HG02642 (cell line): ENCODE data around the gene SIGLEC6.

Experiments
- ATAC-seq: cut with Tn5 transposase; IDR thresholded peaks from one replicate; pipeline ENCODE4 v1.9.1; 2021; ENCODE audit warnings: mild to moderate bottlenecking; ENCODE audit not compliant: unreplicated experiment, poor library complexity

Gene SIGLEC6

DNA sequence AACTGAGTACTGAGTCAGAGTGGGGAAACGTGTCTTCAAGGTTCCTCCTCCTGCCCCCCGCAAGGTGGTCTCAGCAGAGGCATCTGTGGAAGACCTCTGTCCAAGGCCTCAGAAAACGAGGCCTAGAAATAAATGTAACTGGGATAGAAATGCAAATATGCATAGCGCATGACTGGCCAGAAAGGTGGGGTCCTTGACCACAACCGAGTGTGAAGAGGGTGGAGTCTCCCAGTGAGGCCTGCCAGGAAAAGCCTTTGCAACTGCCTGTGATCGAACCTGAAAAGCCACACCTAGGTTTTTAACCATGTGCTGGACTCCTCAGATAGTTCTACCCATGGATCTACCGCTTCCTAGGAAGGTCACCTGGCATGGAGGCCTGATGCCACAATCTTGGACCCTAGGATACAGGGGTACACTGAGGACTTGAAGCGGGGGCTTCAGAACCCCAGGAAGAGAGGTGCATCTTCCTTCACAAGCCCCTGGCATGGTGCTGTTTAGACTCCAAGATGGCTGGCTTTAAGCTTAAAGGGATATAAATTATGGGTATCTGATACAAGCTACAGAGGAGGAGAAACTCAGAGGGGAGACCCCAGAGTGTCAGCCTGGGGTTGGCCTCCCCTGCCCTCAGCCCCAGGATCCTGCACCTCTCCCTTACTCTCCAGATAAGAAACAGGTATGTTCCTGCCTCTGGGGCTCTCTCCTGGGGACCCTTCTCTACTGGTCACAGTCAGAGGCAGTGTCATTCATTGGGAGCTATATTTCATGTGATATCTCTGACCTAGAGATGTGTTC is 18.3 kb upstream of the SIGLEC6 start:
- no peak for ATAC-seq

DNA sequence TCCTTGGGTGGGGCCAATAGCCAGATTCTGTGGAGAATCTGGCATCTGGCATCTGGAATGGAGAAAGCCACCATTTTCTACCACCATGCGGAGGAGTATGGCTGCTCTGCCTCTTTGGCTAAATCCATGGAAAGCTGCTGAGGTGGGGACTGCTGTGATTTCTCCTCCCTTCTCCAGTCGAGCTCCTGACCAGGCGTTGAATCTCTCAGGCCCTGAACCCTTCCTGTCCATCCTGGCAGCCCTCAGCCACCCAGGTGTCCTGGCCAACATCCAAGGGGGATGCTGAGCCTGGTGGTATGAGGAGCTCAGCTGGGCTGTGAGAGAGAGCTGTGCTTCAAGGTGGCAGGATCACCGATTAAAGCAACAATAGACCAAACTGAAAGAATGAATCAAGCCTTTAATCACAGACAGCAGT is 17.4 kb upstream of the SIGLEC6 start:
- ATAC-seq = no peak

DNA sequence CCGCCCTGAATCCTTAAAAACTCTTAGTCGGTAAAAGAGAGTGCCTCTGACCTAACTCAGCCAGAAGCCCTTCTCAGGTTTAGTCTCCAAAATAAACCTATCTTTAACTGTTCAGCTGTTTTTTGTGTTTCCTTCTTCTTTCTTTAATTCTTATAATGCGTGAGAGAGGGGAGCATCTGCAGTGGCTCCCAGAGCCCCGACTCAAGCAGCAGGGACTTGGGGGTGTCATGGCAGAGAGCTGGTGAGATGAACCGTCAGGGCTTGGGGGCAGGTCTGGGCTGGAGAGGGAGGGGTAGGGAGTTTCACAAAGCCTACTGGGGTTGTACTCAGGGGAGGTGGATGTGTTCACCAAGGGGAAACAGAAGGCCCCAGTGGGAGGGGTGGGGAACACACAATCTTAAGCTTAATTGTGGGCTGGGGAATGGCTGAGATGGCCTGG is 16.8 kb upstream of the SIGLEC6 start:
- ATAC-seq = no peak

DNA sequence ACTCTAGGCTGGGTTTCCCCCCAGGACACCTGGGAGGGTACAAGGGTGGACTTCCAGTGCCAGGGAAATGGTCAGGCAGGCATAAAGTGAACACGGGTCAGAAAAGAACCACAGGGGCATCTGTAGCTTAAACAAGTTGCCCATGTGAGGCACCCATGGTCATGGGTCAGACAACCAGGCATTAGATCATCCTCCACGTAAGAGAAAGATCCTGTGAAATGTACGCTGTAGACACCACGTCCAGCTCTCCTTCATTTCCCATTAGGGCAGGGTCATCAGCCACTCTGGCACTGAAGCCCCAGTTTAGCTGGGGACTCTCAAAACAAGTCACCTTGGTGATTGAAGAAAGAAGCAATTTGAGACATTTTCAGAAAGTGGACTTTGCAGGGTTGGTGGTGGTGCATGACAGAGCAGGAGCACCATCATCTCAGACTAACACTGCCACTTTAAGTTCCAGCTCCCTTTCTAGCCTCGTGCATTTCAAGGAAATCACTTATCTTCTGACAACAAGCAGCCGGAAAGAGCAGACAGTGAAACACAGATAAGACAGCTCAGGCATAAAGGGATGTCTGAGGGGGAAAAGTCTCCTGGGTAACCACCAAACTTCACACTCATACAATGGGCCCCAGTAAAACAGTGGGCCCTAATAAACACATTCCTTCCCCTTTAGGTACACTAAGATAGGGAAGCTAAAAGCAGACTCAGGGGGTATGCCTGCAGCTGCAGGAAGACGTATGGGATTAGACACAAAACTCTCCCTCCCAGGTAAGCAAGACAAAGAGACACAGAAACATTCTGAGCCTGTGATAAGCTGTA is 16.1 kb upstream of the SIGLEC6 start:
- ATAC-seq = no peak

DNA sequence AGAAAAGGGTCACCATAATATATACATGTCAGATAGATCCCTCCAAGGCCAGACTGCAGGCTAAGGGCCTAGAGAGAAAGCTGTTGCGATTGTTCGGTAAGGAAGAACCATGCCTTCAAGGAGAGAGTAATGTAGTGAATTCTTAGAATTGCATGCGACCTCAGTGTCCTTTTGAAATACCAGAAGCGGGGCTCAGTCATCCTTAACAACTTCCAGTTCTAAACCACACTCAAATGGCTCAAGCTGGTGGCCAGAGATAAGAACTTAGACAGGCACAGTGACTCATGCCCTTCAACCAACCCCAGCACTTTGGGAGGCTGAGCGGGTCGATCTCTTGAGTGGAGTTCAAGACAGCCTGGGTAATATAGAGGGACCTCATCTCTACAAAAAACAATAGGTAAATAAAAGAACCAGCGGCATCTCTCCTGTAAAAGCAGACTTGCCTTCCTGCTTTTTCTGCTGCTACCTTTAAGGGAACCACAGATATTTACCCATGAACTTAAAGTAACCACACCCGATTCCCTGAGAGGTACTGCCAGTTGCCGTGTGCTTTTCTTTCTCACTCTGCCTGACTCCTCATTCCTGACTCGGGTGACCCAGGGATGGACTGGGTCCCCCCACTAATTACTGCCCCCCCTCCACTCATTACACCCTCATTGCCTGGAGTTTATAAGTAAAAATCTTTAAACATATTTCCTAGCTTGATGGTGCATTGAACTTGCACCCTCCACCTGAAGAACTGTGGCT is 15.4 kb upstream of the SIGLEC6 start:
- ATAC-seq = no peak

DNA sequence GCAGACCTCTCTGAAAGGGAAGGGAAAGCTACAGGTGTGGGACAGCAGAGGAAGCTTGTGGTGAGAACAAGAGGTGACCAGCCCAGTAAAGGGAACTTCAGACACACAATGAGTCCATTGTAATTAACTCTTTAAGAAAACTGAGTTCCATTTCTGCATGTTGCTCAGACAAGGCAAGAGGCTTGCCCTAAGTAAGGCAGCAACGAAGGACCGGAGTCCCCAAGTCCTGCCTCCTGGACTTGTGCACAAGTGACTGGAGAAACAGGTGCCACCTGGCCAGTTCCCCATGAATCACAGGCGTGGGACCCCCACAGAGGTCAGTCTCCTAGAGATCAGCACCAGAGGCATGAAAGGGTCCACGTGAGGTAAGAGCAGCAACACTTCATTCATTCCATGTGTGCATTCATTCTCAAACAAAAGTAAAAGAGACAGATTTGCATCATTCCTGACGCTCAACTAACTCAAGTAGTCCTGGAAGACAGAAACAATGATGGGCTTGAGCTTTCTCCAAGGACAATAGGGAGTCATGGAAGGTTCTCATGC is 14.7 kb upstream of the SIGLEC6 start:
- no peak for ATAC-seq

DNA sequence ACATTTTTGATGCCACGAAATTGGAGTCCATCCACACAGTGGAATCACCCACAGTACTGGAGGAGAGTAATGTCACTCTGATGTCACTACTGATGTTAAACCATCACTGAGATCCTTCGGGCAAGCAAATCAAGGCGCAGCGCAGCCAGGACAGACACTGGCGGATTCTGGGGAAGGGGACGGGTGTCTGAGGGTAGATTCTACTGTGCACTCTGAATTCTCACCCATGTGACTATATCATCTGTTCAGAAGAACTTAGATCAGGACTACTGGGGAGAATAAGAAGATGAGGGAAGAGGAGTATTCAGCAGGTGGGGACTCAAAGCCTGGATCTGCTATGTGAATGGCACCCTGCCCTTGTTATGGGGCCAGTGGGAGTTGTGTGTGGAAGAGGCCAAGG is 12.6 kb upstream of the SIGLEC6 start:
- ATAC-seq = no peak

DNA sequence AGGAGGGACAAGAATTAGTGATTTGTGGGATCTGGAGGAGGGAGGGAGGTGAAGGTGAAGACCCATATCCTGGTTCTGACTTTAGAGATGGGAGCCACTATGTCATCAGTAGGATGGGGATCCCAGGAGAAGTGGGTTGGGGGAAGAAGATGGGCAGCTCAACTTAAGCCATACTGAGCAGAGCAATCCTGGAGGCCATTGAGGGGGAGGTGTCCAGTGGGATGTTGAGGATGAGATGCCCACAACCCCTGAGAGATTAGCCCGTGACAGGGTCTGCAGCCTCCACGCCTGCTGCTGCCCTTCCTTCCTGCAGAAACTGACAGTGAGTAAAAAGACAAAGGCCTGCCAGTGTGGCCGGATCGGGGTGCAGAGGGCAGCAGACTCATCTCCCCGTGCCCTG is 11.2 kb upstream of the SIGLEC6 start:
- ATAC-seq = no peak

DNA sequence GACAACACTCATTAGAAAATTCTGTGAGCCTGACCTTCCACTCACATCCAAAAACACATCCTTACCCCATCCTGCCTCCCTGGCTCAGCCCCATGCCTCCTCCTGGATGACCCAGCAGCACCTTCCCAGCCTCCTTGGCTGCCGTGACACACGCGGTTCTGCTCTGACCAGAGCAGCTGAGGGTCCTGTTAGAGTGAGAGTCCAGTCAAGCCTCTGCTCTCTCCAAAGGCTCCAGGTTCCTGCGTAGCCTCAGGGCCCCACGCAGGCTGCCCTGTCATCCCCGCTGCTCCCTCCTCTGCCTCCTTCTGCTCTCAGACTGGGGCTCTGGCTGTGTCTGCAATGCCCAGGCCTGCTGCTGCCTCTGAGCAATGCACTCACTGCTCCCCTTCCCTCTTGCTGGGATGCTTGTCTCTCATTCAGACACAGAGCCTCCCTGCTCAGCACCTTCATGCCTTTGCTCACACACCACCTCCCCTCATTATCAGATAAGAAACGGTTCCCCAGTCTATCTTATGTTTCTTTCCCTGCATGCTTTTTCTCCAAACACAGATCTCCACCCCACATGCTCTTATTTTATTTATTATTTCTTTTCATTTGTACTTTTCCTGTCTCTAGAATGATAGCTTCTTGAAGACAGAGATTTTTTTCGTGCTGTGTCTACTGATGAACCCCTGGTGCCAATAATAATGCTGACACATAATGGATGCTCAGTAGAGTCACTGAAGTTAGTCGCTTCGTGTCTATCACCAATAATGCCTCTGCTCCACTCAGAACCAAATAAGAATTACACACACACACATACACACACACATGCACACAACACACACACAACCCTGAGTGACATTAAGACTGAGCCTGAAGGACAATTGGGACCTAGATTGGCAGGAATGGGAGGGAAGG is 10.2 kb upstream of the SIGLEC6 start:
- no peak for ATAC-seq

DNA sequence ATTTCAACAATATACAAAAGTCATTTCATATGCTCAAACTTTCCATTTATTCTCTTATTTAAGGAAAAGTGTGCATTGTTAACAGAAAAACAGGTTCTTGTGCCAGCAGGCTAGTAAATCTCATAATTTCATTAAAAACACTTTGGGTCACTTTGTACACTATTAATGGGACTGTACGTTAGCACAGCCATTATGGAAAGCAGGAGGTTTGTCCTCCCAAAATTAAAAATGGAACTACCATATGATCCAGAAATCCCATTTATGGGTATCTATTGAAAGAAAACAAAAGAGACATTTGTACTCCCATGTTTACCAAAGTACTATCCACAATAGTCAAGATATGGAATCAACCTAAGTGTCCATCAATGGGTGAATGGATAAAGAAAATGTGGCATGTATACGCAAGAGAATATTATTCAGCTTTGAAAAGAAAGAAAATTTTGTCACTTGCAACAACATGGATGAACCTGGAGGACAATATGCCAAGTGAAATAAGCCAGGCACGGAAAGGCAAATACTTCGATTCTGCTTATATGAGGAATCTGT is 8.4 kb upstream of the SIGLEC6 start:
- ATAC-seq = no peak

DNA sequence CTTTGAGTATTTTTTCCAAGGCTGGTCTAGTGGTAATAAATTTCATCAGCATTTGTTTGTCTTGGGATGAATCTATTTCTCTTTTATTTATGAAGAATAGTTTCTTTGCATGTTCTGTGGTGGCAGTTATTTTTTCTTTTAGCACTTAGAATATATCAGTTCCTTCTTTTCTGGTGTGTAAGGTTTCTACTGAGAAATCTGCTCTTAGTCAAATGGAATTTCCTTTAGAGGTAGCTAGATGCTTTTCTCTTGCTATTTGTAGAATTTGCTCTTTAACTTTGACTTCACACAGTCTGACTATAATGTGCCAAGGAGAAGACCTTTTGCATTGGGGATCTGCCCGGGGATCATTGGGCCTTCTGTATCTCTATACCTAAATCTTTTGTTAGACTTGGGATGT is 4.1 kb upstream of the SIGLEC6 start:
- ATAC-seq = no peak

DNA sequence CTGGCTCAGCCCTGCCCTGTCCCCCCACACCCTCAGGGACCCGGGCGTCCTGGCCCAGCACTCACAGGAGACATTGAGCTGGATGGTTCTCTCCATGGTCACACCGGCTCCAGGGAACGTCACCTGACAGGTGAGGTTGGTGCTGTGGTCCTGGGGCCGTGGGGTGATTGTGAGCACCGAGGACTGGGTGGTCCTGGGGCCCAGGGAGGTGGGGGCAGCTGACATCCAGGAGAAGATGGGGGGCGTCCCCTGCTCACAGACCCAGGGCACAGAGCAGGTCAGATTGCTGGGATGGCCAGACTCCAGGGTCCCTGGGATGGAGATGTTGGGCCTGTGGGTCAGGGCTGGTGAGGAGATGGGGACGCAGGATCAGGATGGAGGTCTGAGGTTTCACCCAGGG is 854 bp downstream of the SIGLEC6 start:
- ATAC-seq = no peak

DNA sequence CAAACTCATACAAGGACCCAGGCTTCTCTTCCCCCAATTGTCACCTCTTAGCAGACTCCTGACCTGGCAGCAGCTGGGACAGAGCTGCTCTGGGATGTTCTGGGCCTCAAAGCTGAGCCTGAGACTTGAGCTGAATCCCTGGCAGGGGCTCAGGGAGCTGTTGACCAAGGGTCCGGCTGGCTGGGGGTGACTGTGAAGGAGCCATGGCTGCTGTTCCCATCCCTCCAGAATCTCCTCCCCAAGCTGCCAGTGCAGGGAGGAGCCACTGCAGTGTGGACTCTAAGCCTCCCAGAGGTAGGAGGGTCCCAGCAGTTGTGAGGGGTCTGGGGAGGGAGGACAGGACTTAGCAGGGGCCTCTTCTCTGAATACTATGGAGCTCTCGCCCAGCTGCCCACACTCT is 2.2 kb downstream of the SIGLEC6 start:
- ATAC-seq = no peak

DNA sequence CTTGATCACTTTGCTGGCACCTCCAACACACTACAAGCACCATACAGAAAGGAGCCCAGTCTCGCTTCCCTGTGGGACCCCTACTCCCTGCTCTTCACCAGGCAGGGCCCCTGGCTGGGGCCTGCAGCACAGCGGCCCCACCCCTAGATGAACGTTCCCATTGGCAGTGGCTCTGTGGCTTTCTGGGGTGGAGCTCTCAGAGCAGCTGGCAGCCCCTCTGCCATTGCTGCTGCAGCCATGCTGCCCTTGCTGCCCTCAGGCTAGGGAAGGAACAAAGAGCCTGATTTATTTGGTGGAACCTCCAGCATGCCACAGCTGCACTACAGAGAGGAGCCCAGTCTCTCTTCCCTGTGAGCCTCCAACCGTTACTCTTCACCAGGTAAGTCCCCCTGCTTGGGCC is 5.8 kb downstream of the SIGLEC6 start:
- ATAC-seq = no peak

DNA sequence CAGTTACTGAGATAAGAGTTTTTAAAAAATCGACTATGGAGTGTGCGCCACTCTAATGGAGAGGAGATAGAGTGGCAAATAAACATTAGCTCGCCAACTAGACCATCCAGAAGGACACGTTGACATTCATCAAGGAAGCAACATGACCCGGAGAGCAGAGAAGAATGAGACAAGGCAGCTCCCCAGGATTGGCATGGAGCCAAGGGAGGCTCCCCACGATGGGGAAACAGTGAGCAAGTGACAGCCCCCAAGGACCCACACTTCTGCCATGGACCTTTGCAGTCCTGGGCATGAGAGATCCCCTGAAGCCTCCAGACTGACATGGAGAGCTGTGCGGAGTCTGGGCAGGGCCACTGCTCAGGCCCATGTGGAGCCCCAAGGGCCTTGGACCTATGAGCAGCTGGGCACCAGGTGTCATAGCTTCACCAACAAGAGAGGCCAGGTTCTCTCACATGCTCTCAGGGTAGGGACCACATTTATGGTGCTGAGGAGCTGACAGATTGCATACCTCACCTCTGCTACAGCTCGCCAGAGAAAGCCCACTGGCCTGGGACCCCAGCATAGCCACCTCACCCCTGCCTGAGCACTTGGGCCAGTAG is 6.7 kb downstream of the SIGLEC6 start:
- ATAC-seq = no peak

DNA sequence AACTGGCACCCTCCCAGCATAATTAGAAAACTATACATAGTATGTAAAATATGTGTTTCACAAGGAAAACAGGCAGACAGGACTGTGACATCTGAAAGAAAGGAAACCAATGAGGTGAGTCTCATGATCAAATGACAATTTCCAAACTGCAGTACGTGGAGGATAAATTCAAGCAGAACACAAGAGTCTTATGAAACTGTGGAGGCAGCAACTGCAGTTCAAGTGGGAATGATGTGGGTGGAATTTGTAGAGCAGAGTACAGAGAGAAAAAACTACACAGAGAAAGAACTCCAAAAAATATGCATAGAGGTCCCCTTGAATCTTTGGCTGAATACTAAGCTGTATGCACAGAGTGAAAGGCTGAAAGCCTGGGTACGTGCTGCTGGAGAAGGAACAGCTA is 9.7 kb downstream of the SIGLEC6 start:
- ATAC-seq = no peak

DNA sequence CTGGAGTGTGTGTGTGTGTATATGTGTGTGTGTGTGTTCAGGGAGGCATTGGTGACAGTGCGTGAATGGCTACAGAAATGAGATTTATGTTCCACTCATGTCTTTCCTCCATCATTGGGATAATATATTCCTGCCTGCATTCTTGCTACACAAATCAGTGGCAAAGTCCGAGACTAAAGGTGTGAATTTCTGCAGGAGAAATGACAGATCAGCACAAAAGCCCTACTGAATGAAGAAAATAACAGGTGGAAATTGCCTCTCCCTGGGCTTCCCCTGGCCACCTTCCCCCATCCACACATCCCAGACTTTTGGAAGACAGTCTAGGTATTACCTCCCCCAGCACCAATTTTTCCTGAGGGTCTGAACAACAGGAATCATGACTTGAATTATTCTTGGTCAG is 10.1 kb downstream of the SIGLEC6 start:
- no peak for ATAC-seq

DNA sequence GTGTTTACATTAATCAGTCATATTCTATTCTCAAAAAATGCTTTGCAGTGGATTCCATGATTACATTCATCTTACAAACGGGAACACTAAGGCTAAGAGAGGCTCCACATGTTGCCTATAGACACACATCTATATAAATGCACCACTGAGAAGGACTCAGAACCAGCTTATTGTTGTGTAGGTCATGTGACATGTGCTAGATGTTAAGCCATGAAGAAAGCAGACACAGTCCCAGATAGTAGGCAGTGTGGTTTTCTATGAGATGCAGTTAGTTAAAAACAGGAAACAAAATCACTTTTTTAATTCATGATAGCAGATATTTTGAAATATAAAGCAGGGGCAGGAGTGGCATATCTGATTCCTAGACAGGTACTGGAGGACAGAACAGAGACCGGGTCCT is 10.7 kb downstream of the SIGLEC6 start:
- no peak for ATAC-seq

DNA sequence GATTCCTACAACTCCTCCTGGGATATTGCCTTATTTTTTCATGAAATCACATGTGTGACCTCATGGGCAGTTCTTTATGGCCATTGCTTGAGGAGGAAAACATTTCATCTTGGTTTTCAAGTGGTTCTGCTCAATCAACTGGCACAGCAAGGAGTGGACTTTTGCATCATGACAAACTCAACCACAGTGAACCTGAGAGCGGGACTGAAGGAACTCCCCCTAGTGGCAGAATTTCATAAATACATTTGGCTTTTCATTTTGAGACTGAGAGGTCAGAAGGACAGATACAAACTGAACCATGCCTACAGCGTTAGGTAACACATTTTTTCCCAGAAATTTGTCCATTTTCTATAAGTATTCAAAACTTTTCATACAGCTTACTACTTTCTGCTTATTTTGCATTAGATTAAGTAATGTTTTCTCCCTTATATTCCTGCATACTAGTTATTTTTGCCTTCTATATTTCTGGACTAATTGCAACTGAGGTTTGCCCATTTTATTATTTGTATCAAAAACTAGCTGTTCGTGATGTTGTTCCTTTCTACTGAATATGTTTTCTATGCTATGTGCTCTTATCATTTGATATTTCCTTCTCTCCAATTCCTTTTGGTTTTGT is 16.5 kb downstream of the SIGLEC6 start:
- no peak for ATAC-seq
